A549 (cell line): ENCODE measurements around the gene RRM1. TPM values are rescaled to one million over a fixed set of nuclear protein-coding genes. Genes with fewer than 3 reads are reported as not detected.

Experiments used
- ATAC-seq, 2 experiments: fragments of 200-7000 bp in 1 of 2; fragments of >200 bp in 1 of 2; cut with Nextera tagmentation in 1 of 2; cut with Tn5 transposase in 1 of 2; 3 replicates each; pipeline versions ENCODE4 v1.8.0 to v1.9.1; 2018 to 2020; ENCODE audit warnings: mild to moderate bottlenecking in 1 of 2, moderate library complexity in 1 of 2
- CTCF ChIA-PET: fragments of 300-600 bp; sonication (Branson Sonifier 250); formaldehyde crosslinking; extraction: SDS; loops from one replicate; lab custom pipeline; 2021; ENCODE audit warnings: antibody characterized with exemption, inconsistent platforms; lab: Yijun Ruan, JAX
- POLR2A ChIA-PET: fragments of 350-600 bp; formaldehyde crosslinking; extraction: SDS; loops from one replicate; lab custom pipeline; 2021; ENCODE audit warnings: antibody characterized with exemption, inconsistent platforms; lab: Yijun Ruan, JAX
- DNase-seq, 2 experiments: peaks; one replicate each; pipeline versions ENCODE4 v3.0.0 to v3.0.0-alpha.2; 2011 to 2016; ENCODE audit warnings: low read depth in 1 of 2, low spot score in 1 of 2
- FAIRE-seq: peaks from 2 replicates; lab custom pipeline; 2011; peaks lifted over from hg19 to GRCh38; lab: Jason Lieb, UNC
- H3K27ac ChIP-seq, 2 experiments: fragments of >200 bp; sonication (Bioruptor Twin); formaldehyde crosslinking; 3 replicates each; pipeline ENCODE4 v1.5.1; 2016 to 2017
- H3K4me1 ChIP-seq: fragments of >200 bp; sonication (Bioruptor Twin); formaldehyde crosslinking; 3 replicates; pipeline ENCODE4 v1.6.1; 2016
- H3K4me2 ChIP-seq: fragments of >200 bp; sonication (Bioruptor Twin); formaldehyde crosslinking; 3 replicates; pipeline ENCODE4 v1.6.1; 2016
- H3K4me3 ChIP-seq: fragments of >200 bp; sonication (Bioruptor Twin); formaldehyde crosslinking; 3 replicates; pipeline ENCODE4 v1.5.1; 2016
- H3K9me3 ChIP-seq: fragments of >200 bp; sonication (Bioruptor Twin); formaldehyde crosslinking; 3 replicates; pipeline ENCODE4 v1.6.1; 2016
- ATOH8 ChIP-seq: fragments of 250-450 bp; sonication (Bioruptor Pico); IDR thresholded peaks from 2 replicates; pipeline ENCODE4 v1.5.0; 2020; ENCODE audit warnings: low read depth, mild to moderate bottlenecking, moderate library complexity
- BHLHE40 ChIP-seq: IDR thresholded peaks from 2 replicates; pipeline ENCODE4 v1.6.1; 2012; ENCODE audit warnings: low read depth, low read length, inconsistent platforms
- CBX2 ChIP-seq: fragments of 200-600 bp; sonication (generic); IDR thresholded peaks from 2 replicates; pipeline ENCODE4 v1.6.1; 2016; ENCODE audit warnings: low read depth, mild to moderate bottlenecking, borderline replicate concordance
- CEBPB ChIP-seq, 2 experiments: fragments of >200 bp in 1 of 2; sonication (Bioruptor Twin) in 1 of 2; formaldehyde crosslinking in 1 of 2; IDR thresholded peaks; 2 replicates each; pipeline ENCODE4 v1.6.1; 2012 to 2016
- EHMT2 ChIP-seq: fragments of 200-600 bp; sonication (generic); IDR thresholded peaks from 2 replicates; pipeline ENCODE4 v1.6.1; 2016; ENCODE audit warnings: antibody characterized with exemption, low read depth, mild to moderate bottlenecking, moderate library complexity
- FOSL2 ChIP-seq, 2 experiments: fragments of 450-650 bp in 1 of 2; fragments of >200 bp in 1 of 2; sonication (Bioruptor Twin) in 1 of 2; formaldehyde crosslinking; IDR thresholded peaks; 2 replicates each; pipeline versions ENCODE4 v1.5.0 to v1.6.1; 2016 to 2020; ENCODE audit warnings: mild to moderate bottlenecking in 1 of 2, moderate library complexity in 1 of 2
- HDAC2 ChIP-seq: fragments of 200-600 bp; sonication (generic); IDR thresholded peaks from 2 replicates; pipeline ENCODE4 v1.6.1; 2016
- JUN ChIP-seq, 2 experiments: fragments of >200 bp; sonication (Bioruptor Twin); formaldehyde crosslinking; IDR thresholded peaks; 2 replicates in 1 of 2; 3 replicates in 1 of 2; pipeline ENCODE4 v1.6.1; 2016 to 2017
- KDM1A ChIP-seq: fragments of 200-600 bp; sonication (generic); IDR thresholded peaks from 2 replicates; pipeline ENCODE4 v1.6.1; 2016; ENCODE audit warnings: low read depth, mild to moderate bottlenecking
- KDM5A ChIP-seq: fragments of 200-600 bp; sonication (generic); IDR thresholded peaks from 2 replicates; pipeline ENCODE4 v1.6.1; 2016; ENCODE audit warnings: antibody characterized with exemption, mild to moderate bottlenecking
- MAX ChIP-seq: IDR thresholded peaks from 2 replicates; pipeline ENCODE4 v1.6.1; 2012
- NR3C1 ChIP-seq: fragments of >200 bp; sonication (Bioruptor Twin); formaldehyde crosslinking; IDR thresholded peaks from 3 replicates; pipeline ENCODE4 v1.6.1; 2017
- PHF8 ChIP-seq: fragments of 200-600 bp; sonication (generic); IDR thresholded peaks from 2 replicates; pipeline ENCODE4 v1.6.1; 2016; ENCODE audit warnings: low read depth, mild to moderate bottlenecking, antibody characterized with exemption, moderate library complexity, borderline replicate concordance
- POLR2A ChIP-seq: IDR thresholded peaks from 2 replicates; pipeline ENCODE4 v1.6.1; 2012; ENCODE audit warnings: mild to moderate bottlenecking, low read length
- POLR2AphosphoS2 ChIP-seq: conservative IDR thresholded peaks from 2 replicates; pipeline ENCODE4 v1.6.1; 2012; ENCODE audit warnings: low read length, improper control_type of control experiment, inconsistent platforms
- SMC3 ChIP-seq: fragments of >200 bp; sonication (Bioruptor Twin); formaldehyde crosslinking; IDR thresholded peaks from 3 replicates; pipeline ENCODE4 v1.6.1; 2018; ENCODE audit warnings: inconsistent platforms
- SREBF2 ChIP-seq: fragments of 450-650 bp; IDR thresholded peaks from 2 replicates; pipeline ENCODE4 v1.6.1; 2014; ENCODE audit warnings: mild to moderate bottlenecking, moderate library complexity
- TP53 ChIP-seq: fragments of 250-450 bp; sonication (Bioruptor Pico); IDR thresholded peaks from 2 replicates; pipeline ENCODE4 v1.5.0; 2021; ENCODE audit warnings: mild to moderate bottlenecking, moderate library complexity
- ZFP36 ChIP-seq: fragments of 450-650 bp; IDR thresholded peaks from 2 replicates; pipeline ENCODE4 v1.6.1; 2014; ENCODE audit warnings: borderline replicate concordance; ENCODE audit not compliant: partially characterized antibody
- ZSCAN20 ChIP-seq: fragments of 250-450 bp; sonication (Bioruptor Pico); IDR thresholded peaks from 2 replicates; pipeline ENCODE4 v1.8.0; 2022; ENCODE audit warnings: mild to moderate bottlenecking, moderate library complexity
- WGBS: methylation state at CpG from one replicate; pipeline ENCODE4 v1.1.6; 2017; ENCODE audit errors: missing lambda C conversion rate; 5-methylcytosine and 5-hydroxymethylcytosine counted together
- polyA minus RNA-seq: library from RNA; depleted of rRNA, polyadenylated mRNA; stranded (reverse); fragments of >200 nt; gene quantifications from 2 replicates; pipeline ENCODE4 v1.2.3, GENCODE V29; 2011; rRNA and poly(A)+ RNA removed
- polyA plus RNA-seq, 4 experiments: library from polyadenylated mRNA; depleted of rRNA in 3 of 4; stranded (reverse); fragments of >200 nt; fragmentation: RNase III in 1 of 4; extraction: RNeasy Plus Mini Kit Qiagen cat#74134 plus additional on column Dnase treatment in 1 of 4; gene quantifications; 2 replicates in 3 of 4; 3 replicates in 1 of 4; pipeline ENCODE4 v1.2.3, GENCODE V29; 2011 to 2017
- TF ChIP-seq, protein P1 (sequence below): fragments of >200 bp; sonication (Bioruptor Twin); formaldehyde crosslinking; IDR thresholded peaks from 2 replicates; pipeline ENCODE4 v1.6.1; 2016
- TF ChIP-seq, protein P2 (sequence below): IDR thresholded peaks from 2 replicates; pipeline ENCODE4 v1.6.1; 2012; ENCODE audit warnings: low read depth, borderline replicate concordance
- TF ChIP-seq, protein P3 (sequence below): fragments of 200-600 bp; sonication (generic); IDR thresholded peaks from 2 replicates; pipeline ENCODE4 v1.6.1; 2016; ENCODE audit warnings: antibody characterized with exemption, mild to moderate bottlenecking, moderate library complexity
- TF ChIP-seq, protein P4 (sequence below): IDR thresholded peaks from 2 replicates; pipeline ENCODE4 v1.6.1; 2012

RRM1 gene
- polyA plus RNA-seq (2011; rRNA removed) (120 and 136 TPM in 2 replicates), polyA plus RNA-seq (2017; fragmentation: RNase III; extraction: RNeasy Plus Mini Kit Qiagen cat#74134 plus additional on column Dnase treatment) (86.4 to 96.8 TPM (median 91.4 TPM) in 3 replicates), polyA minus RNA-seq (137 and 138 TPM in 2 replicates)
- polyA plus RNA-seq (2012; cell fraction: cytosol; rRNA removed): 42.0 and 47.6 TPM in 2 replicates
- 61.2 and 77.2 TPM in 2 replicates for polyA plus RNA-seq (2012; cell fraction: nucleus; rRNA removed)

DNA sequence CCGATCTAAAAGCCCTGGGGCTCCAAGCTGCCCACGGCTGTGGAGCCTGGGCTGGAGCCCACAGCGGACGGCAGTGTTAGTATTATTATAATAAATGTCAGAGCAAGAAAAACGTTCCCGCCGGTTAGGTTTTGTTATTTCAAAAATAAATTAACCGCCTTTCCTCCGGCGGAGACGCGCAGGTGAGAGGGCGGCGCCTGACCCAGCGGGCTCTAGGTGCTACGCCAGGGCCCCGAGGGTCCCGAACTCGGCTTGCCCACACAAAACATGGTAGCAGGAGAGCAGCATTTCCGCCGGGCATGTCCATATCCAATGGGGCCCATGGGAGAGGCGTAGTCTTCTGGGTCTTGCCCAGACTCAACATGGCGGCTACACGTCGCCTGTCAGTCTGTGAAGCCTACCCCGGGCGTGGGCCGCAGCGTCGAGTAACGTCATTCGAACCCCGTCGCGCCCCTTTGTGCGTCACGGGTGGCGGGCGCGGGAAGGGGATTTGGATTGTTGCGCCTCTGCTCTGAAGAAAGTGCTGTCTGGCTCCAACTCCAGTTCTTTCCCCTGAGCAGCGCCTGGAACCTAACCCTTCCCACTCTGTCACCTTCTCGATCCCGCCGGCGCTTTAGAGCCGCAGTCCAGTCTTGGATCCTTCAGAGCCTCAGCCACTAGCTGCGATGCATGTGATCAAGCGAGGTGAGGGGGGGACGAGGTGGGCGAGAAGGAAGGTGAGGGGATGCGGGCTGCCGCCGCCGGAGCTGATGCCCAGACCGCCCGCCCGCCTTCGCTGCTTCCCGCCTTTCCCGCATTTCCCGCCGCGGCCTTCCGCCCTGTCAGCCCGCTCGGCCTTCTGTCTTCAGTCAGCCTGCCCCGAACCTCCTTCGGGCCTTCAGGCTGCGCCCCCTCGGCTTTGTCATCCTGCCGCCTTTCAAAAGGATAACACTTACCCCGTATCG is at the start of gene RRM1:
TSS of gene RRM1 (plus strand) at position 452 of the 944 bp plus-strand sequence. CDS start at position 666, 214 bp downstream.
- CTCF ChIA-PET: interaction anchor here (1.3 to 1.6 kb wide), 2 partner anchors 15 to 22 kb away, joined by 3 to 5 read pairs; no protein-coding TSS in a partner anchor
- Histone ChIP-seq H3K9me3 (no peaks in the 10 kb centered on the region), H3K4me3 (peak within 1 kb of the TSS; percentile 74), H3K4me2 (peak within 1 kb of the TSS; percentile 98), H3K27ac (peak within 1 kb of the TSS; percentile 90 to 95)
- FAIRE-seq: peak; percentile 46
- TF ChIP-seq KDM5A: peak; percentile 86
- no peak for TF ChIP-seq POLR2AphosphoS2
- TF ChIP-seq FOSL2 (IDR thresholded peaks at IDR 0.05): no peak
- peak; percentile 46 for TF ChIP-seq FOSL2 (CRISPR knock-in tag; IDR thresholded peaks at IDR 0.05)
- TF ChIP-seq NR3C1: no peak
- TF ChIP-seq, protein P1, sequence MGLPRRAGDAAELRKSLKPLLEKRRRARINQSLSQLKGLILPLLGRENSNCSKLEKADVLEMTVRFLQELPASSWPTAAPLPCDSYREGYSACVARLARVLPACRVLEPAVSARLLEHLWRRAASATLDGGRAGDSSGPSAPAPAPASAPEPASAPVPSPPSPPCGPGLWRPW: no peak
- TF ChIP-seq SMC3: no peak
- TF ChIP-seq, protein P2, sequence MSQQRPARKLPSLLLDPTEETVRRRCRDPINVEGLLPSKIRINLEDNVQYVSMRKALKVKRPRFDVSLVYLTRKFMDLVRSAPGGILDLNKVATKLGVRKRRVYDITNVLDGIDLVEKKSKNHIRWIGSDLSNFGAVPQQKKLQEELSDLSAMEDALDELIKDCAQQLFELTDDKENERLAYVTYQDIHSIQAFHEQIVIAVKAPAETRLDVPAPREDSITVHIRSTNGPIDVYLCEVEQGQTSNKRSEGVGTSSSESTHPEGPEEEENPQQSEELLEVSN: peak; percentile 76; the same call in 1 of the 2 replicates
- no peak for TF ChIP-seq BHLHE40
- no peak for TF ChIP-seq CEBPB (IDR thresholded peaks at IDR 0.05)
- TF ChIP-seq, protein P3, sequence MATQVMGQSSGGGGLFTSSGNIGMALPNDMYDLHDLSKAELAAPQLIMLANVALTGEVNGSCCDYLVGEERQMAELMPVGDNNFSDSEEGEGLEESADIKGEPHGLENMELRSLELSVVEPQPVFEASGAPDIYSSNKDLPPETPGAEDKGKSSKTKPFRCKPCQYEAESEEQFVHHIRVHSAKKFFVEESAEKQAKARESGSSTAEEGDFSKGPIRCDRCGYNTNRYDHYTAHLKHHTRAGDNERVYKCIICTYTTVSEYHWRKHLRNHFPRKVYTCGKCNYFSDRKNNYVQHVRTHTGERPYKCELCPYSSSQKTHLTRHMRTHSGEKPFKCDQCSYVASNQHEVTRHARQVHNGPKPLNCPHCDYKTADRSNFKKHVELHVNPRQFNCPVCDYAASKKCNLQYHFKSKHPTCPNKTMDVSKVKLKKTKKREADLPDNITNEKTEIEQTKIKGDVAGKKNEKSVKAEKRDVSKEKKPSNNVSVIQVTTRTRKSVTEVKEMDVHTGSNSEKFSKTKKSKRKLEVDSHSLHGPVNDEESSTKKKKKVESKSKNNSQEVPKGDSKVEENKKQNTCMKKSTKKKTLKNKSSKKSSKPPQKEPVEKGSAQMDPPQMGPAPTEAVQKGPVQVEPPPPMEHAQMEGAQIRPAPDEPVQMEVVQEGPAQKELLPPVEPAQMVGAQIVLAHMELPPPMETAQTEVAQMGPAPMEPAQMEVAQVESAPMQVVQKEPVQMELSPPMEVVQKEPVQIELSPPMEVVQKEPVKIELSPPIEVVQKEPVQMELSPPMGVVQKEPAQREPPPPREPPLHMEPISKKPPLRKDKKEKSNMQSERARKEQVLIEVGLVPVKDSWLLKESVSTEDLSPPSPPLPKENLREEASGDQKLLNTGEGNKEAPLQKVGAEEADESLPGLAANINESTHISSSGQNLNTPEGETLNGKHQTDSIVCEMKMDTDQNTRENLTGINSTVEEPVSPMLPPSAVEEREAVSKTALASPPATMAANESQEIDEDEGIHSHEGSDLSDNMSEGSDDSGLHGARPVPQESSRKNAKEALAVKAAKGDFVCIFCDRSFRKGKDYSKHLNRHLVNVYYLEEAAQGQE: peak; percentile 16; the same call in 1 of the 2 replicates
- TF ChIP-seq JUN (IDR thresholded peaks at IDR 0.05): peak in 1 of 2 experiments; percentile 79; a peak in 3 of 5 replicates
- TF ChIP-seq HDAC2: no peak
- no peak for TF ChIP-seq TP53
- peak; percentile 89; the same call in 1 of the 2 replicates for TF ChIP-seq EHMT2
- peak; percentile 77 for TF ChIP-seq PHF8
- TF ChIP-seq, protein P4, sequence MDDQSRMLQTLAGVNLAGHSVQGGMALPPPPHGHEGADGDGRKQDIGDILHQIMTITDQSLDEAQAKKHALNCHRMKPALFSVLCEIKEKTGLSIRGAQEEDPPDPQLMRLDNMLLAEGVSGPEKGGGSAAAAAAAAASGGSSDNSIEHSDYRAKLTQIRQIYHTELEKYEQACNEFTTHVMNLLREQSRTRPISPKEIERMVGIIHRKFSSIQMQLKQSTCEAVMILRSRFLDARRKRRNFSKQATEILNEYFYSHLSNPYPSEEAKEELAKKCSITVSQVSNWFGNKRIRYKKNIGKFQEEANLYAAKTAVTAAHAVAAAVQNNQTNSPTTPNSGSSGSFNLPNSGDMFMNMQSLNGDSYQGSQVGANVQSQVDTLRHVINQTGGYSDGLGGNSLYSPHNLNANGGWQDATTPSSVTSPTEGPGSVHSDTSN: 0 out of 2 replicates have a peak, but pooled peaks have one; percentile 4
- TF ChIP-seq SREBF2: no peak
- no peak for TF ChIP-seq CBX2
- TF ChIP-seq POLR2A: peak; percentile 59
- no peak for TF ChIP-seq ZSCAN20 (CRISPR knock-in tag)
- TF ChIP-seq ZFP36: no peak
- no peak for TF ChIP-seq KDM1A
- peak; percentile 87 for TF ChIP-seq MAX
- TF ChIP-seq ATOH8 (CRISPR knock-in tag): no peak; the same call in 1 of the 2 replicates
- TF ChIP-seq, all 56 proteins: peak for 10
- DNase-seq: peak; percentile 93 to 98
- 1% methylated on average over 56 of the region's 74 CpGs for WGBS
- POLR2A ChIA-PET: no interaction called here
- peaks cover 15% of the 10 kb centered on the region; the same call in 2 of the 3 replicates for H3K4me1 ChIP-seq
- ATAC-seq: peak; percentile 97 to 99
